ENCODE data around the gene BMP5.

DNA sequence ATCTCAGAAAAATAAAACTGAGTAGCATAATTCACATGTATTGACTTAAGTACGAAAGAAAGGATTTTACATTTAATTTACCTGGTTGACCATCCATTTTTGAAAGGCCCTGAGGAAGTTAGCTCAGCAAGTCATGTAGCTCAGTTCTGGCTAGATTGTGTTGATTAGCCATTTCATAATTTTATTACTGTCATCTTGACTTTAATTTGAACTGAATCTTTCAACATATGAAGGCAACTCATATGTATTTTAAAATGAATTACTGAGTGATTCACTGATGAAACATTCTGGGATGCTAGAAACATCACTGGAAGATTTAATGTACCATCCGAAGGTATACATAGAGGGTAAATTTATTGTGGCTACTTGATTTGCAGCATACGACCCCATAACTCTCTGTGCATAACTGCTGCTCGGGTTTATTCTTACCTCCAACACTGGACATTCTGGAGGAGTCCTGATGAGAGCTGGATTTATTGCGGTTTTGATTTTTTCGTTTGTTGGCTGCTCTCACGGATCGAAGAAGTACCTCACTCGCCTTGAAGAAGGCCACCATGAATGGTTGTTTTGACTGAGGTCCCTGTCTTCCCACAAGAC lies 101.7 kb downstream of the BMP5 start:
- TF ChIP-seq CTCF (conservative IDR thresholded peaks at IDR 0.05 in 1 of 2, IDR thresholded peaks at IDR 0.05 in 1 of 2; ENCODE audit: low read depth in 1 of 2, low read length in 2 of 2) = no peak
- no peak for TF ChIP-seq EZH2 (IDR thresholded peaks at IDR 0.05; ENCODE audit: low read length, missing control alignments)
